Natural killer cell (primary cell): Measurements from ENCODE around the gene SPATC1L. TPM values are rescaled to one million over a fixed set of nuclear protein-coding genes. Genes with fewer than 3 reads are reported as not detected.
A peak's percentile ranks its signal among the peaks of the same experiment; 100 is the strongest.
"Not testable (repeated sequence)": the region's sequence is repeated elsewhere in the genome, so short reads cannot be mapped to it uniquely, and the experiment has no call there.

Source experiments
- ATAC-seq, 3 donors: fragments of 150-1000 bp in 2 of 3; fragments of 200-7000 bp in 1 of 3; cut with Tn5 transposase; 1 replicate in 1 of 3; 2 replicates in 2 of 3; pipeline ENCODE4 v1.10.0; 2021; ENCODE audit warnings: mild to moderate bottlenecking in 2 of 3, moderate library complexity in 2 of 3
- DNase-seq, 2 donors: peaks; one replicate each; pipeline versions ENCODE4 v3.0.0 to v3.0.0-alpha.2; 2013 to 2021; ENCODE audit warnings: mixed read lengths in 1 of 2
- H3K27ac ChIP-seq: one replicate; pipeline ENCODE4 v1.5.1; 2013; ENCODE audit warnings: mild to moderate bottlenecking, low read length
- H3K27me3 ChIP-seq: one replicate; pipeline ENCODE4 v1.6.1; 2013; ENCODE audit warnings: low read length; ENCODE audit not compliant: control insufficient read depth, insufficient read depth
- H3K36me3 ChIP-seq: one replicate; pipeline ENCODE4 v1.6.1; 2013; ENCODE audit warnings: low read length; ENCODE audit not compliant: control insufficient read depth, insufficient read depth
- H3K4me1 ChIP-seq: one replicate; pipeline ENCODE4 v1.6.1; 2013; ENCODE audit warnings: low read length; ENCODE audit not compliant: control insufficient read depth, insufficient read depth
- H3K4me3 ChIP-seq: one replicate; pipeline ENCODE4 v1.5.1; 2013; ENCODE audit warnings: low read length
- H3K9me3 ChIP-seq: one replicate; pipeline ENCODE4 v1.6.1; 2013; ENCODE audit warnings: low read length; ENCODE audit not compliant: control insufficient read depth, insufficient read depth
- H3K27ac Mint-ChIP-seq, 2 donors: one replicate each; pipeline ENCODE4 v1.8.0; 2022; ENCODE audit warnings: mild to moderate bottlenecking in 2 of 2, mixed read lengths in 2 of 2, moderate library complexity in 1 of 2
- H3K27me3 Mint-ChIP-seq, 2 donors: one replicate each; pipeline ENCODE4 v1.8.0; 2022; ENCODE audit warnings: low read depth in 2 of 2, mixed read lengths in 2 of 2
- H3K36me3 Mint-ChIP-seq: one replicate; pipeline ENCODE4 v1.8.0; 2022; ENCODE audit warnings: mixed read lengths
- H3K4me1 Mint-ChIP-seq, 2 donors: one replicate each; pipeline ENCODE4 v1.8.0; 2022; ENCODE audit warnings: mixed read lengths in 2 of 2
- H3K4me3 Mint-ChIP-seq: one replicate; pipeline ENCODE4 v1.8.0; 2022; ENCODE audit warnings: mild to moderate bottlenecking, moderate library complexity, mixed read lengths
- H3K9me3 Mint-ChIP-seq, 2 donors: one replicate each; pipeline ENCODE4 v1.8.0; 2022; ENCODE audit warnings: mixed read lengths in 2 of 2
- WGBS: methylation state at CpG from one replicate; pipeline ENCODE4 v1.1.7; 2013; ENCODE audit warnings: missing lambda C conversion rate; ENCODE audit not compliant: insufficient coverage; 5-methylcytosine and 5-hydroxymethylcytosine counted together
- intact Hi-C: fragments of 100-400 bp; cut with micrococcal nuclease; formaldehyde crosslinking; loops from one replicate; pipeline ENCODE4 v1.14.2; 2022
- total RNA-seq, 4 donors: library from RNA; stranded (reverse); fragments of 120-200 nt in 1 of 4; gene quantifications; one replicate each; pipeline versions ENCODE4 v1.2.3 to v1.2.4, GENCODE V29; 2013 to 2022
- TF ChIP-seq, protein P1 (sequence below): fragments of 200-600 bp; IDR thresholded peaks from one replicate; pipeline ENCODE4 v1.8.0; 2022; ENCODE audit warnings: antibody characterized with exemption

The SPATC1L gene
- total RNA-seq, 3 donors from 2014 or later (not counting 1 experiment from before 2014, with no cell fraction given), result 0.18 to 4.0 (median 2.7) TPM

DNA sequence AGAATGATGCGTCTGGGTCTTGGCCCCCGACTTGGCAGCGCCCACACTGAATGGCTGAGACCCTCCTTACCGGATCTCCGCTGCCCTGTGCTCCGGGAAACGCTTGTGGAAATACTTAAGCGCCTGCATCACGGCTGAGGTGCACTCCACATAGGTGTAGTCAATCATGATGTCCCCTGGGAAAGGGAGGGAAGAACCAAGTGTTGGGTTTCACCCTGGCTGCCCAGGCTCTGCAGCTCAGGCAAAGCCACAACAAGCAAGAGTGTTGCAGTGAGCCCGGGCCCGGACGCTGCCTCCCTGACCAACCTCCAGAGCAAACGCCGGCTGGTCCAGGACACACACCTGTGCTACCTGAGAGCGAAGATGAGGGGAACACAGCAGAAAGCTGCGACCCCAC lies 21.5 kb upstream of the SPATC1L start:
- Histone ChIP-seq H3K4me1 (no peaks in the 10 kb centered on the region), H3K36me3 (peaks cover 13% of the 10 kb centered on the region), H3K4me3 (no peak overlapping the region), H3K9me3 (no peaks in the 10 kb centered on the region), H3K27me3 (no peaks in the 10 kb centered on the region), H3K27ac (no peak overlapping the region)
- Mint-ChIP-seq H3K27ac (no peak overlapping the region), H3K4me3 (no peak overlapping the region), H3K9me3 (no peaks in the 10 kb centered on the region), H3K36me3 (no peaks in the 10 kb centered on the region), H3K4me1 (no peaks in the 10 kb centered on the region), H3K27me3 (no peaks in the 10 kb centered on the region)
- ATAC-seq, result no peak
- TF ChIP-seq, protein P1, sequence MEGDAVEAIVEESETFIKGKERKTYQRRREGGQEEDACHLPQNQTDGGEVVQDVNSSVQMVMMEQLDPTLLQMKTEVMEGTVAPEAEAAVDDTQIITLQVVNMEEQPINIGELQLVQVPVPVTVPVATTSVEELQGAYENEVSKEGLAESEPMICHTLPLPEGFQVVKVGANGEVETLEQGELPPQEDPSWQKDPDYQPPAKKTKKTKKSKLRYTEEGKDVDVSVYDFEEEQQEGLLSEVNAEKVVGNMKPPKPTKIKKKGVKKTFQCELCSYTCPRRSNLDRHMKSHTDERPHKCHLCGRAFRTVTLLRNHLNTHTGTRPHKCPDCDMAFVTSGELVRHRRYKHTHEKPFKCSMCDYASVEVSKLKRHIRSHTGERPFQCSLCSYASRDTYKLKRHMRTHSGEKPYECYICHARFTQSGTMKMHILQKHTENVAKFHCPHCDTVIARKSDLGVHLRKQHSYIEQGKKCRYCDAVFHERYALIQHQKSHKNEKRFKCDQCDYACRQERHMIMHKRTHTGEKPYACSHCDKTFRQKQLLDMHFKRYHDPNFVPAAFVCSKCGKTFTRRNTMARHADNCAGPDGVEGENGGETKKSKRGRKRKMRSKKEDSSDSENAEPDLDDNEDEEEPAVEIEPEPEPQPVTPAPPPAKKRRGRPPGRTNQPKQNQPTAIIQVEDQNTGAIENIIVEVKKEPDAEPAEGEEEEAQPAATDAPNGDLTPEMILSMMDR, result no peak
- 97% methylated on average over 16 of the region's 16 CpGs for WGBS
- DNase-seq, result no peak
- intact Hi-C loops, result no loop called here

DNA sequence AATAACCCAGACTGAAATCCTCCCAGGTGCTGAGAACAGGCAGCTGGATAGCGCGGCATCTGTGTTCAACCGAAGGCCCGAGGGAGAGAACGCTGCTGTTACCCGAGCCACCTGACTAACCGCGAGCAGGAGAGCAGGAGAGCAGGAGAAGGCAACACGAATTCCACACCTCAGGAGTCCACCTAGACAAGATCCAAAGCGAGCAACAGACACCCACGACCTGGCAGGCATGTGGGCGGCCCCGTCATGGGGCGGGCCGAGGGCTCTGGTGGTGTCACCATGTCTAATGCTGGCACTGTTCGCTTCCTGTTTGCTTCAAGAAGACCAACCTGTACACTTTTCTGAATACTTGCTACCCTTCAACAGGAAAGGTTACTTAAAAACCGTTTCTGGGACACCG lies 20.9 kb upstream of the SPATC1L start:
- TF ChIP-seq, protein P1, result no peak
- H3K27ac Mint-ChIP-seq, result peak overlapping the region in 1 of 2 donors; percentile 8
- H3K4me3 Mint-ChIP-seq, result no peak overlapping the region
- H3K36me3 Mint-ChIP-seq, result peaks cover 2% of the 10 kb centered on the region
- no peak overlapping the region for H3K4me3 ChIP-seq
- no peaks in the 10 kb centered on the region for H3K4me1 Mint-ChIP-seq
- H3K9me3 Mint-ChIP-seq, result no peaks in the 10 kb centered on the region
- no peaks in the 10 kb centered on the region for H3K9me3 ChIP-seq
- no peak for DNase-seq
- H3K4me1 ChIP-seq, result no peaks in the 10 kb centered on the region
- WGBS, result 95% methylated on average over 17 of the region's 18 CpGs
- ATAC-seq, result no peak
- no peak overlapping the region for H3K27ac ChIP-seq
- H3K27me3 Mint-ChIP-seq, result no peaks in the 10 kb centered on the region
- no peaks in the 10 kb centered on the region for H3K27me3 ChIP-seq
- peaks cover 13% of the 10 kb centered on the region for H3K36me3 ChIP-seq
- intact Hi-C loops, result no loop called here

DNA sequence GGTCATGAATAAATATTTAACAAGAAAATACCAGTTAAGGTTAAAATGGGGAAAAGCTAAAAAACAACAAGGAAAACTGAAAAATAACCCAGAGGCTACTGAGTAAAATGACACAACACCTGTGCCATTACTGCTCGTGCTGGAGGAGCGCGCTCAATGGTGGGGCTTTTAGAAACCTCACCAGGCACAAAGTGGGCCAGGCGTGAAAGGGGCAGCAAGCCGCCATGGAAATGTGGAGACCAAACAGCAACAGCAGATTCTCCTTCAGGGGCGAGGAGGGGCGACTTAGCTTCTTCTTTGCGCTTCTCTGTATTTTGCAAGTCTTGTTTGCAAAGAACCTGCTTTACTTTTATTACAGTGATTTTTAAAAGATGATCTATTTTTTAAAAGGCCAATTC lies 18.9 kb upstream of the SPATC1L start:
- TF ChIP-seq, protein P1, result no peak
- Histone ChIP-seq H3K4me1 (no peaks in the 10 kb centered on the region), H3K4me3 (no peak overlapping the region), H3K9me3 (no peaks in the 10 kb centered on the region), H3K27me3 (no peaks in the 10 kb centered on the region), H3K36me3 (peaks cover 11% of the 10 kb centered on the region), H3K27ac (no peak overlapping the region)
- DNase-seq (no peak), ATAC-seq (no peak)
- Mint-ChIP-seq H3K27ac (peak overlapping the region in 1 of 2 donors; percentile 19), H3K36me3 (peaks cover 22% of the 10 kb centered on the region), H3K4me3 (no peak overlapping the region), H3K4me1 (peaks cover 7 to 12% of the 10 kb centered on the region in 2 donors), H3K9me3 (no peaks in the 10 kb centered on the region), H3K27me3 (no peaks in the 10 kb centered on the region)
- intact Hi-C loops, result no loop called here
- WGBS, result over 99% methylated on average over 8 of the region's 8 CpGs

DNA sequence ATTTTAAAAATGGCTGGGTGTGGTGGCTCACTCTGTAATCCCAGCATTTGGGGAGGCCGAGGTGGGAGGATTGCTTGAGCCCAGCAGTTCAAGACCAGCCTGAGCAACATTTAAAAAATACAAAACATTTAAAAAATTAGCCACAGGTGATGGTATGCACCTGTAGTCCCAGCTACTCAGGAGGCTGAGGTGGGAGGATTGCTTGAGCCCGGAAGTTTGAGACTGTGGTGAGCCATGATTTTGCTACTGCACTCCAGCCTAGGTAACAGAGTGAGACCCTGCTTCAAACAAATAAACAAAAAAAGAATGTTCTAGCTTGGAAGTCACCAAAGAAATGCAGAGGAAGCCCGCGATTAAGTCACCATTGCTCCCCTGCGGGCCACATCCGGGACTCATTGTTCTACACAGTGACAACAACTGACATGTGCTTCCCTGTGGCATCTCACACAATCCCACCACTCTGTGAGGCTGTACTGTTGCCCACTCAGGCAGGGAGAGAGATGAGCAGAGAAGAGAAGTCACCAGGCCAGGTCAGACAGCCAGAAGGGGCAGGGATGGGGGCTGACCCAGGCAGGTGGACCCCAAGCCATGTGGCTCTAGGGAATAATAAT lies 18.4 kb upstream of the SPATC1L start:
- Histone ChIP-seq H3K36me3 (peaks cover 11% of the 10 kb centered on the region), H3K9me3 (no peaks in the 10 kb centered on the region), H3K4me3 (no peak overlapping the region), H3K27me3 (no peaks in the 10 kb centered on the region), H3K4me1 (no peaks in the 10 kb centered on the region), H3K27ac (no peak overlapping the region)
- 99% methylated on average over 6 of the region's 6 CpGs for WGBS
- TF ChIP-seq, protein P1, result no peak
- DNase-seq (no peak), ATAC-seq (no peak)
- intact Hi-C loops, result no loop called here
- Mint-ChIP-seq H3K27me3 (no peaks in the 10 kb centered on the region), H3K9me3 (no peaks in the 10 kb centered on the region), H3K4me1 (peaks cover 7 to 13% of the 10 kb centered on the region in 2 donors), H3K4me3 (no peak overlapping the region), H3K36me3 (peaks cover 23% of the 10 kb centered on the region), H3K27ac (peak overlapping the region in 1 of 2 donors; percentile 19)

DNA sequence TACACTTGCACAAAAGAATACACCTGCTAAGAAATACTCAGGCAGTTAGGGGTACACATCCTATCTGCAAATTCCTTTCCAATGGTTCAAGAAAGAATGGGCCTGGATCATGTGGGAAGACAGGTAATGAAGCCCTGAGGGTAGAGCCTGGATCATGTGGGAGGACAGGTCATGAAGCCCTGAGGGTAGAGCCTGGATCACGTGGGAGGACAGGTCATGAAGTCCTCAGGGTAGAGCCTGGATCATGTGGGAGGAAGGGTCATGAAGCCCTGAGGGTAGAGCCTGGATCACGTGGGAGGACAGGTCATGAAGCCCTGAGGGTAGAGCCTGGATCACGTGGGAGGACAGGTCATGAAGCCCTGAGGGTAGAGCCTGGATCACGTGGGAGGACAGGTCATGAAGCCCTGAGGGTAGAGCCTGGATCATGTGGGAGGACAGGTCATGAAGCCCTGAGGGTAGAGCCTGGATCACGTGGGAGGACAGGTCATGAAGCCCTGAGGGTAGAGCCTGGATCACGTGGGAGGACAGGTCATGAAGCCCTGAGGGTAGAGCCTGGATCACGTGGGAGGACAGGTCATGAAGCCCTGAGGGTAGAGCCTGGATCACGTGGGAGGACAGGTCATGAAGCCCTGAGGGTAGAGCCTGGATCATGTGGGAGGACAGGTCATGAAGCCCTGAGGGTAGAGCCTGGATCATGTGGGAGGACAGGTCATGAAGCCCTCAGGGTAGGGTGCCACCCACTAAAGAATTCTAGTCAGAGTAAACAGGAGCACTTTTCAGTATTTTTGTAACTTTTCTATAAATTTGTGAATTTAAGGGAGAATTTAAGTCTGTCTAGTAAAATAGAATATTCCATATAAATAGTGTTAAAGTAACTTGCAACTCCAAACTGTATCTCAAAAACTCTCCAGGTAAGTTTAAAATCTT lies 16.9 kb upstream of the SPATC1L start:
- peaks cover 23% of the 10 kb centered on the region for H3K36me3 Mint-ChIP-seq

More for the DNA sequence above, 16.9 kb upstream of the SPATC1L start:
- H3K9me3 ChIP-seq, H3K9me3 Mint-ChIP-seq, H3K36me3 ChIP-seq, ATAC-seq, H3K27me3 Mint-ChIP-seq, H3K27ac ChIP-seq, DNase-seq, intact Hi-C loops, H3K4me3 ChIP-seq, H3K27me3 ChIP-seq, H3K4me3 Mint-ChIP-seq, H3K4me1 ChIP-seq: not testable (repeated sequence)
- 96% methylated on average over 2 of the region's 8 CpGs for WGBS
- H3K4me1 Mint-ChIP-seq, result peaks cover 7 to 13% of the 10 kb centered on the region in 2 donors
- peak overlapping the region in 1 of 2 donors; percentile 18 for H3K27ac Mint-ChIP-seq
